D341Med (cell line): Measurements from ENCODE around the gene SLC34A1.

Source experiments
- DNase-seq: peaks from one replicate; pipeline ENCODE4 v3.0.0; 2012; ENCODE audit warnings: low spot score

SLC34A1 gene

GRCh38 chr5:177432143-177432838, 48.1 kb downstream of the SLC34A1 start:
- DNase-seq: no peak

GRCh38 chr5:177432839-177433657, 48.8 kb downstream of the SLC34A1 start:
- no peak for DNase-seq

- DNase-seq: no peak
Measured at GRCh38 chr5:177433658-177434217, 49.5 kb downstream of the SLC34A1 start.

- DNase-seq: no peak
Measured at GRCh38 chr5:177434437-177434836, 50.2 kb downstream of the SLC34A1 start.

GRCh38 chr5:177434942-177435738, 50.9 kb downstream of the SLC34A1 start:
- DNase-seq: no peak

- DNase-seq: no peak
Measured at GRCh38 chr5:177435847-177436536, 51.8 kb downstream of the SLC34A1 start.

GRCh38 chr5:177437623-177438022, 53.4 kb downstream of the SLC34A1 start:
- DNase-seq: no peak

- DNase-seq: no peak
Measured at GRCh38 chr5:177438468-177438867, 54.2 kb downstream of the SLC34A1 start.

- no peak for DNase-seq
Measured at GRCh38 chr5:177439518-177440053, 55.4 kb downstream of the SLC34A1 start.

GRCh38 chr5:177440211-177440989, 56.2 kb downstream of the SLC34A1 start:
- DNase-seq: no peak

- DNase-seq: no peak
Measured at GRCh38 chr5:177440990-177441780, 57.0 kb downstream of the SLC34A1 start.

- no peak for DNase-seq
Measured at GRCh38 chr5:177442066-177442826, 58.0 kb downstream of the SLC34A1 start.

GRCh38 chr5:177443144-177443983, 59.1 kb downstream of the SLC34A1 start:
- no peak for DNase-seq

- DNase-seq: no peak
Measured at GRCh38 chr5:177444106-177445051, 60.1 kb downstream of the SLC34A1 start.

GRCh38 chr5:177445052-177445916, 61.0 kb downstream of the SLC34A1 start:
- DNase-seq: no peak

- no peak for DNase-seq
Measured at GRCh38 chr5:177445917-177446199, 61.6 kb downstream of the SLC34A1 start.
